ENCODE results near the gene NHLH2. TPM values are rescaled to one million over a fixed set of nuclear protein-coding genes. Genes with fewer than 3 reads are reported as not detected.

NHLH2 gene
- total RNA-seq, 1 experiment from 2014 or later: not detected

DNA sequence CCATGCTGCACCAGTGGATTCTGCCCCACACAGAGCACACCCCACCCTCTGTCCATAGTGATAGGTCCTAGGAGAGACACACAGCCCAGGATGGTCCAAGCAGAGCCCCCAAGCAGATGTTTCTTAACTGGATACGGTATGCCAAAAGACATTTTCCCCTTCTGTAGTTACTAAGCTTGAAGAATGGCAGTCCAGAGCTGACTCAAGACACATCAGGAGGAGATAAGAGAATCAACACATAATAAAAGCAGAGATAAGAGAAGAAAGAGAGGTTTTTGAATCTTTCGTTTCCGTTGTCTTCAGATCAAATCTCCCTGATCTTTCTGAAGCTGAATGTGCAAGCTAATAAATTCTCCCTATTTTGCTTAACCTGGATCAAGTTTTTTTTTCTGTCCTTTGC lies 50.6 kb downstream of the NHLH2 start:
- ChIA-PET CTCF (interaction anchor here (0.7 to 1.3 kb wide), 4 partner anchors 9 to 682 kb away, joined by 3 to 5 read pairs (median 3); no protein-coding TSS in a partner anchor), POLR2A (interaction anchor here (0.7 to 1.1 kb wide), 3 partner anchors 9 to 229 kb away, joined by 3 read pairs; no protein-coding TSS in a partner anchor)
- intact Hi-C loops (cut with micrococcal nuclease): no loop called here
- DNase-seq (ENCODE audit: unreplicated experiment): no peak
- no peak overlapping the region for H3K4me3 Mint-ChIP-seq (ENCODE audit: unreplicated experiment)
- peaks cover 6% of the 10 kb centered on the region for H3K4me1 Mint-ChIP-seq (ENCODE audit: insufficient read depth, unreplicated experiment)
- H3K27ac Mint-ChIP-seq (ENCODE audit: low read depth, unreplicated experiment): no peak overlapping the region
- BruUV-seq (replicated peaks): no TSS peak
- TF ChIP-seq CTCF (IDR thresholded peaks at IDR 0.05; ENCODE audit: unreplicated experiment): no peak
- H3K9me3 Mint-ChIP-seq (ENCODE audit: unreplicated experiment): no peaks in the 10 kb centered on the region
- H3K27me3 Mint-ChIP-seq (ENCODE audit: insufficient read depth, unreplicated experiment): no peaks in the 10 kb centered on the region
- H3K36me3 Mint-ChIP-seq (ENCODE audit: insufficient read depth, unreplicated experiment): no peaks in the 10 kb centered on the region

Other genes with a start within 250 kb of the NHLH2 start
- gene VANGL1, start 199.2 kb downstream of the NHLH2 start, total RNA-seq (2022): 10.5 and 16.4 TPM in 2 replicates
- gene CASQ2, start 72.4 kb downstream of the NHLH2 start, total RNA-seq (2022): not detected in 2 replicates
- 32.4 and 33.5 TPM in 2 replicates for gene SLC22A15, start 135.4 kb upstream of the NHLH2 start, total RNA-seq (2022)

All from MCF 10A (cell line).